IgD-negative memory B cell (primary cell): Measurements from ENCODE around the gene TOGARAM2. TPM values are rescaled to one million over a fixed set of nuclear protein-coding genes. Genes with fewer than 3 reads are reported as not detected.
A peak's percentile ranks its signal among the peaks of the same experiment; 100 is the strongest.
"Not testable (repeated sequence)": the region's sequence is repeated elsewhere in the genome, so short reads cannot be mapped to it uniquely, and the experiment has no call there.

Source experiments
- H3K27ac Mint-ChIP-seq, 3 donors: one replicate each; pipeline ENCODE4 v1.8.0; 2020 to 2022; ENCODE audit warnings: mild to moderate bottlenecking in 3 of 3, mixed read lengths in 3 of 3, moderate library complexity in 1 of 3
- H3K27me3 Mint-ChIP-seq: one replicate; pipeline ENCODE4 v1.8.0; 2021; ENCODE audit warnings: mixed read lengths
- H3K36me3 Mint-ChIP-seq: one replicate; pipeline ENCODE4 v1.8.0; 2020; ENCODE audit warnings: mild to moderate bottlenecking, mixed read lengths
- H3K4me1 Mint-ChIP-seq, 3 donors: one replicate each; pipeline ENCODE4 v1.8.0; 2020 to 2022; ENCODE audit warnings: mixed read lengths in 3 of 3, mild to moderate bottlenecking in 1 of 3
- H3K4me3 Mint-ChIP-seq, 4 donors: one replicate each; pipeline ENCODE4 v1.8.0; 2020 to 2022; ENCODE audit warnings: mild to moderate bottlenecking in 4 of 4, mixed read lengths in 4 of 4, moderate library complexity in 3 of 4
- H3K9me3 Mint-ChIP-seq, 3 donors: one replicate each; pipeline ENCODE4 v1.8.0; 2020 to 2021; ENCODE audit warnings: mixed read lengths in 3 of 3, mild to moderate bottlenecking in 1 of 3
- polyA plus RNA-seq: library from polyadenylated mRNA; unstranded; fragments of 300-500 nt; fragmentation: Illumina TruSeq; gene quantifications from one replicate; pipeline ENCODE4 v1.2.3, GENCODE V29; 2021

The TOGARAM2 gene
- polyA plus RNA-seq, 1 donor from 2014 or later = 0.28 TPM

- Mint-ChIP-seq H3K9me3 (no peaks in the 10 kb centered on the region), H3K4me3 (no peak overlapping the region), H3K4me1 (peaks cover 0 to 1% (median 0%) of the 10 kb centered on the region in 3 donors), H3K27ac (no peak overlapping the region), H3K36me3 (peaks cover 1% of the 10 kb centered on the region), H3K27me3 (no peaks in the 10 kb centered on the region)
These were observed 90.2 kb downstream of the TOGARAM2 start for GRCh38 chr2:29071032-29071975.

DNA sequence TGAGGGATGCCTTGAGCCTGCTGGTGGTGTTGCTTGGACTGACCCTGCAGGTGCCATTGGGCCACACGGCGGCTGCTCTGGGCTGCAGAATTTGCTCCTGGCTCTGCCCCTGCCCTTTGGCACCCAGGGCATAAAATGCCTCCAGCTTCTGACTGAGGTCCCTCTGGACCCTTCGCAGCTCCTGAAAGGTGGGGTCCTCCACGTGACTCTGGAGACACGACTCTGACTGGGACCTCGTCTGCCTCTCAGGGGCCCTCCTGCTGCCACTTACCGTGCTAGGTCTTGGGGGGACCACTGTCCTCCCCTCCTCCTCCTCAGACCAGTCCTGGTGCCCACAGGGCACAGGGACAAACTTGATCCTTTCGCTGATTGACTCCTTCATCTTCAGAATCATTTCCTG is 91.2 kb downstream of the TOGARAM2 start:
- no peak overlapping the region for H3K27ac Mint-ChIP-seq
- peaks cover 1% of the 10 kb centered on the region for H3K36me3 Mint-ChIP-seq
- H3K4me1 Mint-ChIP-seq = peaks cover 0 to 1% (median 0%) of the 10 kb centered on the region in 3 donors
- no peaks in the 10 kb centered on the region for H3K9me3 Mint-ChIP-seq
- H3K27me3 Mint-ChIP-seq = no peaks in the 10 kb centered on the region
- H3K4me3 Mint-ChIP-seq = no peak overlapping the region

DNA sequence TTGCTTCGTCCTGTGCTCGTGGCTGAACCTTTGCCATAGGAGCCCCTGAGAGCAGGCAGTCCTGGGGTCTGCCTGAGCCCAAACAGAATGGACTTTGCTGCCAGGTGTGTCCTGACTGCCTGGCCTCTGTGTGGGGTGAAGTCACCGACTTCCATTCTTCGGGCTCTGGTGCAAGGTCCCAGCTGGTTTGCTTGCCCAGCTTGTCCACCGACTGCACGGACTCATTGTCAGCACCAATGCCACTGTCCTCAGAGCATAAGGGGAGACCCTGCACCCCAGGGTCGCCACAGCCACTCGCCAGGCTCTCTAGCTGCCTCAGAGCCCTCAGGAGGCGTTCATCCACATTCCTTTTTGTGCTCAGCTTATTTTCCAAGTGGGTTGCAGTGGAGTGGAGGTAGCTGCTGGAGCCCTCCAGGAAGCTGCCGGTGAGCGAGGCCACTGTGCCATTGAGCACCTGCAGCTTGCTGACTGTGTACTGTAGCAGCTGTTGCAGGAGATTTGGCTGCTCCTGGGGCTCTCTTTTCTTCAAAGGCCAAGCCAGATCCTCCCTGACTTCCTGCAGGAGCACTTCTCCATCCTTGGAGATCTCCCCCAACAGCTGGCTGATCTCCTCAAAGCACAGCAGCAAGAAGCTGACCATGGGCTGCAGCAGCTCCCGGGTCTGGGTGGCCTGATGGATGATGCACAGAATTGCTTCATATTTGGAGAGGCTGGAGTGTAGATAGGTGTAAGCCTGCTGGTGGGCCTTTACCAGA is 92.0 kb downstream of the TOGARAM2 start:
- peaks cover 0 to 1% (median 0%) of the 10 kb centered on the region in 3 donors for H3K4me1 Mint-ChIP-seq
- no peak overlapping the region for H3K27ac Mint-ChIP-seq
- peaks cover 1% of the 10 kb centered on the region for H3K36me3 Mint-ChIP-seq
- H3K9me3 Mint-ChIP-seq = peaks cover 0 to 4% (median 0%) of the 10 kb centered on the region in 3 donors
- no peaks in the 10 kb centered on the region for H3K27me3 Mint-ChIP-seq
- H3K4me3 Mint-ChIP-seq = no peak overlapping the region

- Mint-ChIP-seq H3K9me3 (peaks cover 0 to 5% (median under 1%) of the 10 kb centered on the region in 3 donors), H3K36me3 (peaks cover 1% of the 10 kb centered on the region), H3K27ac (no peak overlapping the region), H3K4me3 (no peak overlapping the region), H3K4me1 (peaks cover 0 to 1% (median 0%) of the 10 kb centered on the region in 3 donors), H3K27me3 (no peaks in the 10 kb centered on the region)
These were observed 92.8 kb downstream of the TOGARAM2 start for GRCh38 chr2:29073933-29074332.

DNA sequence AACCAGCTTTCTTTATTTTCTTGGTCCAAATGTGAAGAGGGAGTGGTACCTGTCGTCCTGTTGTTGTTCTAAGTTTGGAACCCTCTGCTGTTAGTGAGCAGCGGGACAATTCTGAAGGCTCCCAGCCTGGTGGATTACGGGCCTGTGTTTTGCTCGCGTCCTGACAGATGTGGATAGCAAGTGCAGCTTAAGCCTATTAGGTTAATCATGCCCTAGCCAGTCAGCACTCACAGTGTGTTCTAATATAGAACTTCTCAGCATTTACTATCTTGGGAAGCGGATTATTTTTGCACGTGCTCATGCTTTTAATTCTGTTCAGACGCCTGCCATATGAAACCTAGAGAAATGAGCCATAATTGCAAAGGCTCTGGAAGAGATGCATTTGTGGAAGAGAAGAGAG is 93.3 kb downstream of the TOGARAM2 start, which contains the start of gene PCARE:
TSS of gene PCARE (minus strand) at position 113 of the 400 bp plus-strand sequence. CDS start 262 bp downstream, outside the sequence.
- Mint-ChIP-seq H3K36me3 (peaks cover 1% of the 10 kb centered on the region), H3K4me3 (no peak within 1 kb of the TSS), H3K27me3 (no peaks in the 10 kb centered on the region), H3K27ac (no peak within 1 kb of the TSS), H3K9me3 (peaks cover 0 to 9% (median 2%) of the 10 kb centered on the region in 3 donors), H3K4me1 (peaks cover 0 to 1% (median 0%) of the 10 kb centered on the region in 3 donors)

GRCh38 chr2:29075894-29076705 is 95.0 kb downstream of the TOGARAM2 start:
- Mint-ChIP-seq H3K4me3 (no peak overlapping the region), H3K27ac (no peak overlapping the region), H3K4me1 (peaks cover 0 to 1% (median 0%) of the 10 kb centered on the region in 3 donors), H3K36me3 (no peaks in the 10 kb centered on the region), H3K27me3 (no peaks in the 10 kb centered on the region), H3K9me3 (peaks cover 0 to 9% (median 2%) of the 10 kb centered on the region in 3 donors)

GRCh38 chr2:29079887-29080286 is 98.8 kb downstream of the TOGARAM2 start:
- H3K4me3 Mint-ChIP-seq = no peak overlapping the region
- no peak overlapping the region for H3K27ac Mint-ChIP-seq
- no peaks in the 10 kb centered on the region for H3K36me3 Mint-ChIP-seq
- H3K4me1 Mint-ChIP-seq = peaks cover 0 to 5% (median 2%) of the 10 kb centered on the region in 3 donors
- no peaks in the 10 kb centered on the region for H3K27me3 Mint-ChIP-seq
- H3K9me3 Mint-ChIP-seq = peaks cover 0 to 9% (median 5%) of the 10 kb centered on the region in 3 donors

DNA sequence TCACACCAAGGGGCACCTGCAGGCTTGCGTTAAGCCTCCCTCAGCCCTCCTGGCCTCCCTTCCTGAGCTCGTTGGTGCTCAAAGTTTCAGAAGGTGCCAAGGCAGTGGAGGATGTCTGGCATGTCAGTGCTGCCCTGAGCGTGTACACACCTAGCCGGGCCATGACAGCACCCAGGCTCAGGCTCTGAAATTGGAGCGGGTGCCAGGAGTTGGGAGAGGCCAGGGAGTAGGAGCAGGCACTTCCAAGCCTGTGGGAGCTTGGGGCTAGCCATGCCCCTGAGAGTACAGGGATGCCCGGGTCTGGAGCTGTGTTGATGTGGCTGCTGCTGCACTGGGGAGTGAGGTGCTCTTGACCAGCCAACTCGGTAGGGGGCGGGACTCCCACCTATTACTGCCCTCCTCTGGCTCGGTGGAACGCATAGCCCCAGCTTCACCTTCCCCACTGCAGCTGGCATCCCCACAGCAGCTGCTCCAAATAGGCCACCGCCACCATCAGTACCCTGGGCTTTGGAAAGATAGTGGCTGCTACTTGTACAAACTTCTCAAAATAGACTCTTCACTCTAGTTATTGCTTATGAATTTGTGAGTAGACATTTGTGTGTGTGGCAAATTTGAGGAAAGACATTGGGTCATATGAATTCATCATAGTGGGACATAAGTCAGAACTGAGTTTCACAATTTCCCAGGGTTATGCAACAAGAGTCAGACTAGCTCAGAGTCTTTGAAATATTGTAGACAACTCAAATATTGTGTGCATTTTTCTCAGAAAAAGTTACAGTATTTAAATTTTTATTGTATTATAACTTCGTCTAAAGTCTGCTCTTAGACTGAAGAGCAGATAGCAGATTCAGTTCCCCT is 100.0 kb downstream of the TOGARAM2 start:
- Mint-ChIP-seq H3K27me3 (no peaks in the 10 kb centered on the region), H3K36me3 (no peaks in the 10 kb centered on the region), H3K27ac (no peak overlapping the region), H3K4me1 (peaks cover 0 to 5% (median 2%) of the 10 kb centered on the region in 3 donors), H3K9me3 (peaks cover 0 to 9% (median 5%) of the 10 kb centered on the region in 3 donors), H3K4me3 (no peak overlapping the region)

DNA sequence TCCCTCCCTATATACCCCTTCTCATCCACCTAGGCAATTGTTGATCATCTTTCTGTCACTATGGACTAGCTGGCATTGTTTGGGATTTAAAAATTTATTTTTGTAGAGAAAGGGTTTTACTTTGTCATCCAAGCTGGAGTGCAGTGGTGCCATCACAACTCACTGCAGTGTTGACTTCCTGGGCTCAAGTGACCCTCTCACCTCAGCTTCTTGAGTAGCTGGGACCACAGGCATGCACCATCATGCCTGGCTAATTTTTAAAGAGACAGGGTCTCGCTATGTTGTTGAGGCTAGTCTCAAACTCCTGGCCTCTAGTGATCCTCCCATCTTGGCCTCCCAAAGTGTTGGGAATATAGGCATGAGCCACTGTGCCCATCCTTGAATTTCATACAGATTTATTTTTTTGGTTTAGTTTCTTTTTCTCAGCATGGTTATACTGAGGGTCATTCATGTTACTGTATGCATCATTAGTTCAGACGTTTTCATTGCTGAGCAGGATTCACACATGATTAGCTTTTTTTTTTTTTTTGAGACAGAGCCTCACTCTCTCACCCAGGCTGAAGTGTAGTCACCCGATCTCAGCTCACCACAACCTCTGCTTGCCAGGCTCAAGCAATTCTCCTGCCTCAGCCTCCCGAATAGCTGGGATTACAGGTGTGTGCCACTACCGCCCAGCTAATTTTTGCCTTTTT is 101.9 kb downstream of the TOGARAM2 start:
- peaks cover 0 to 5% (median 2%) of the 10 kb centered on the region in 3 donors for H3K4me1 Mint-ChIP-seq
- H3K4me3 Mint-ChIP-seq = no peak overlapping the region
- H3K27ac Mint-ChIP-seq = peak overlapping the region in 1 of 3 donors; percentile 31
- peaks cover 0 to 5% (median 5%) of the 10 kb centered on the region in 3 donors for H3K9me3 Mint-ChIP-seq
- peaks cover 2% of the 10 kb centered on the region for H3K27me3 Mint-ChIP-seq
- peaks cover 2% of the 10 kb centered on the region for H3K36me3 Mint-ChIP-seq

DNA sequence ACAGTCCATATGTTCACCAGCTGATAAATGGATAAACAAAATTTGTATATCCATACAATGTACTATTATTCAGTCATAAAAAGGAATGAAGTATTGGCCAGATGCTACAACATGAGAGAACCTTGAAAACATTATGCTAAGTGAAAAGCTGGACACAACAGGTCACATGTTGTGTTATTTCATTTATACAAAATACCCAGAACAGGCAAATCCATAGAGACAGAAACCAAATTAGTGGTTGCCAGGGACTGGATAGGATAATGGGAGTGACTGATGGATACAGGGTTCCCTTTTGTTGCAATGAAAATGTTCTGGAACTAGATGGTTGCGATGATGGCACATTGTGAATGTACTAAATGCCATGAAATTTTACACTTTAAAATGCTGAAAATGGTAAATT is 103.5 kb downstream of the TOGARAM2 start:
- H3K4me3 Mint-ChIP-seq = no peak overlapping the region
- peaks cover 2% of the 10 kb centered on the region for H3K27me3 Mint-ChIP-seq
- peaks cover 0 to 3% (median 0%) of the 10 kb centered on the region in 3 donors for H3K9me3 Mint-ChIP-seq
- H3K36me3 Mint-ChIP-seq = peaks cover 2% of the 10 kb centered on the region
- H3K27ac Mint-ChIP-seq = no peak overlapping the region
- peaks cover 0 to 5% (median 2%) of the 10 kb centered on the region in 3 donors for H3K4me1 Mint-ChIP-seq

DNA sequence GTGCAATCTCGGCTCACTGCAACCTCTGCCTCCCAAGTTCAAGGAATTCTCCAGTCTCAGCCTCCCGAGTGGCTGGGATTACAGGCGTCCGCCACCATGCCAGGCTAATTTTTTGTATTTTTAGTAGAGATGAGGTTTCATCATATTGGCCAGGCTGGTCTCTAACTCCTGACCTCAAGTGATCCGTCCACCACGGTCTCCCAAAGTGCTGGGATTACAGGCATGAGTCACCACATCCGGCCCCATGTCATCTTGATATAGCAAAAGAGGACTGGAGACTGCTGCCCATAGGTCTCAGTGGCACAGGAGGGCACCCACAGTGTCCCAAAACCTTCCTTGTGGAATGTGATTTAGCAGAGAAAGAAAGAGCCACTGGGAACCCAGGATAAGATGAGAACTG is 109.2 kb downstream of the TOGARAM2 start:
- not testable (repeated sequence) for H3K27me3 Mint-ChIP-seq, H3K4me1 Mint-ChIP-seq, H3K4me3 Mint-ChIP-seq, H3K27ac Mint-ChIP-seq, H3K9me3 Mint-ChIP-seq, H3K36me3 Mint-ChIP-seq

DNA sequence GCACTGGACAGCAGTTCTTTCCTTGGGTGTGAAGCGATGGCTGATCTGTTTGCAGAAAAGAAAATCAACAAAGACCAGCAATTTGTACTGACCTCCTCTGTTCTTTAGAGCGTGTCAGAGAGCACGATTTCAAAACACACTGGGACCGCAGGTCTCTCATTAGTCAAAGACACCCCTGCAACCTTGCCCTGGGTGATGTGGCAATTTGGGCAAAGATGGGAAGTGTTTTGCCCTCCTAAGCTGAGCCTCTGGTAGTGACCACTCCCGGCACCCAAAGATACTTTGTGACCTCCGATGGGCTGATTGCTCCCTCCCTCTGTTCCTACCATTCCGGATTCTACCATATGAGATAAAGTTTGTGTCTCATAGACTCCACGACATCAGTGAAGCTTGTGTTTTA is 115.9 kb downstream of the TOGARAM2 start:
- Mint-ChIP-seq H3K27ac (no peak overlapping the region), H3K4me3 (no peak overlapping the region), H3K9me3 (peaks cover 0 to 3% (median 0%) of the 10 kb centered on the region in 3 donors), H3K4me1 (no peaks in the 10 kb centered on the region), H3K36me3 (no peaks in the 10 kb centered on the region), H3K27me3 (peaks cover 1% of the 10 kb centered on the region)

DNA sequence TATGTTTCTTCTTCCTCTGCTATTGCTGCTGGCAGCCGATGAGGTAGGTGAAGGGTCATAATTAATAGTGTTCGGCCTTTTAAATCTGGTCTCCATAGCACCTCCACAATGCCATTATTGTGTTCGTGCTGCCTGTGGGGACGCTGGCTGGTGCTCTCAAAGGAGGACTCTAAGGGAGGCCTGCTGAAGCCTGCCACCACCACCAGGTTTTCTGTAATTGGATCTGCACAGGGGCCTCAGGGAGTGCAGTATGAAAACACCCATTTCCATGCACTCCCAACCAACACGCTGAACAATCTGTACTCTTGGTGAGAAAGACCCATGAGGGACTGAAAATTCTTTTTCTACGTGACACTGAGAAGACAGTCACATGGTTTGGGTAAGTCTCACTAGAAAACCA is 116.5 kb downstream of the TOGARAM2 start:
- Mint-ChIP-seq H3K4me3 (no peak overlapping the region), H3K27ac (no peak overlapping the region), H3K27me3 (peaks cover 1% of the 10 kb centered on the region), H3K4me1 (no peaks in the 10 kb centered on the region), H3K36me3 (no peaks in the 10 kb centered on the region), H3K9me3 (peaks cover 0 to 3% (median 0%) of the 10 kb centered on the region in 3 donors)
